NCI-H187 treated with DMSO at 0.1 percent for 48 hours (cell line): Measurements from ENCODE around the gene TAF12.
A peak's percentile ranks its signal among the peaks of the same experiment; 100 is the strongest.
"Not testable (repeated sequence)": the region's sequence is repeated elsewhere in the genome, so short reads cannot be mapped to it uniquely, and the experiment has no call there.

Experiments
- DNase-seq: peaks from one replicate; lab custom pipeline; 2025; lab: John Stamatoyannopoulos, UW

The TAF12 gene

GRCh38 chr1:28581531-28582247 is 61.2 kb downstream of the TAF12 start:
- DNase-seq, result peak; percentile 83

GRCh38 chr1:28580722-28581530 is 61.9 kb downstream of the TAF12 start:
- no peak for DNase-seq

- no peak for DNase-seq
Observed at GRCh38 chr1:28579401-28579800, 63.5 kb downstream of the TAF12 start.

DNA sequence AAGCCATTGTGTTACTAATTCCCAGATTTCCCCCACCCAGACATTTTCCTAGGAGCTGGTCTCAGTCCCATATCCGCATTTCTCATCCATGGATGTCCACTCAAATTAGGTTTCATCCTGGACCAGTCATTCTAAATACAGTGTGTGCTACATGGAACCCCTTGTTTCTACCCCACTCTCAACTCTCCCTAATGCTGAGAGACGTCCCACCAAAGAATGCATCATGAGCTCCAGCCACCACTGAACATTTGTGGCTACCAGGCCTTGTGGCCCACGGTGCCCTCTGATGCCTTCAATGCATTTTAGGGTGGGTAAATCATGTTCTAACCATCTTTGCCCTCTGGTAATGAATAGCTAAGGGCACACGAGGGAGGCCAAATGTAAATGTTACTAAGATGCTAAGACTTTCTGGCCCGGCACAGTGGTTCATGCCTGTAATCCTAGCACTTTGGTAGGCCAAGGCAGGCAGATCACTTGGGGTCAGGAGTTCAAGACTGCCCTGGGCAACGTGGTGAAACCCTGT is 64.1 kb downstream of the TAF12 start:
- no peak for DNase-seq

DNA sequence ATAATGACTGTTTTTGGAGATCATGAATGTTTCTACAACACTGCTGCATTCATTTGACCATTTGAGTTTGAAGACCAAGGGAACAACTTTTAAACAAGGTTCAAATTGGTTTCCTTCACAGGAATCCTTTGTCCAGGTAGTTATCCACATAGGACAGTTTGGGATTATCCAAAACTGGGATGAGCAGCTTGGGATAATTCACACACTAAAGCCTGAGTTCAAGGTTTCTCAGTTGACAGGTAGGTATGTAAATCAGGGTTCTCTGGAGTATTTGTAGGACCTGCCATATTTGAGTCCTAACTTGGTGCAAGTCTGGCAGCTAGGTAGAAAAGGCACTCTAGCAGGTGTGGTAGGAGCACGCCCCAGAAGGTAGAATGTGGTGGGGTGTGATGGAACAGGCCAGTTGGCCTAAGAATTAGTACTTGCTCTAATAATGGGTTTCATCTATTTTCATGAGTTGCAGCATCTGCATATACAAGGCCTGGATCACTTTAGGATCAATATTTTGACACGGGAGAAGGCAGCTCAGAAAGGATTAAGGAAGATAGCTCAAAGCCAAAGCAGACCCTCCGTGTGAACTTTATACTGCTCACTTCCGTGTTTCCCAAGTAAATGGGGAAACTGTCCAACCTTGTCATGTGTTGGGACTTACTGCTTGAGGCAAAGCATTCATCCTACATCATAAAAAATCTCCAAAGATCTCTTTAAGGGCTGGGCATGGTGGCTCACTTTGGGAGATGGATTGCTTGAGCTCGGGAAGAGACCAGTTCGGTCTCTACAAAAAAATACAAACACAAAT is 64.9 kb downstream of the TAF12 start:
- DNase-seq, result no peak

DNA sequence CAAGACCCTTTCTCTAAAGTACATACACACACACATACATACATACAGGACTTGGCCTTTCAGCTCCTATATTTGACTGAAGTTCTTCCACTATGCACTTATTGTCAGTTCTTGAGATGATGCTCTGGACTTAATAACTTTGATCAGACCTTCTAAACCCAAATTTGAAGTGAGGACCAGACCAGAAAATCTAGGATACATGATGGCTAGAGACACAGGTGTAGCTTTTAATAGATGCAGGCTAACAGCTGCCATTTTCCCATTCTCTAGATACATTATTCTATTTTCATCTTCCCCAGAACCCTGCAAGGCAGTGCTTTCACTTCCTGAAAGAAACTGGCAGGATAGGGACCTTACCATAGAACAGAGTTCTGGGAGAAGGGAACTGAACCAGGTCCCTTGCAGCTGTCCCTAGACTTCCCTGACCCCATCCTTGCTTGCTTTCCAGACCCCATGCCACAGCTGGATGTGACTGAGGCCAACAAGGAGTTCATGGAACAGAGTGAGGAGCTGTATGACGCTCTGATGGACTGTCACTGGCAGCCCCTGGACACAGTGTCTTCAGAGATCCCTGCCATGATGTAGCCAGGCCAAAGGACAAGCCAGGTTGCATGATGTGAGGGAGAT is 65.7 kb downstream of the TAF12 start:
- no peak for DNase-seq

DNA sequence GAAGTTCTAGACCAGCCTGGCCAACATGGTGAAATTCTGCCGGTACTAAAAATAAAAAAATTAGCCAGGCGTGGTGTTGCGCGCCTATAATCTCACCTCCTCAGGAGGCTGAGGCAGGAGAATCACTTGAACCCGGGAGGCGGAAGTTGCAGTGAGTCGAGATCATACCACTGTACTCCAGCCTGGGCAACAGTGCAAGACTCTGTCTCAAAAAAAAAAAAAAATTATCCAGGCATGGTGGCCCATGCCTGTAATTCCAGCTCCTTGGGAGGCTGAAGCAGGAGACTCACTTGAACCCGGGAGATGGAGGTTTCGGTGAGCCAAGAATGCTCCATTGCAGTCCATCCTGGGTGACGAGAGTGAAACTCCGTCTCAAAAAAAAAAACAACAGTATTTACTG is 69.3 kb downstream of the TAF12 start:
- no peak for DNase-seq

DNA sequence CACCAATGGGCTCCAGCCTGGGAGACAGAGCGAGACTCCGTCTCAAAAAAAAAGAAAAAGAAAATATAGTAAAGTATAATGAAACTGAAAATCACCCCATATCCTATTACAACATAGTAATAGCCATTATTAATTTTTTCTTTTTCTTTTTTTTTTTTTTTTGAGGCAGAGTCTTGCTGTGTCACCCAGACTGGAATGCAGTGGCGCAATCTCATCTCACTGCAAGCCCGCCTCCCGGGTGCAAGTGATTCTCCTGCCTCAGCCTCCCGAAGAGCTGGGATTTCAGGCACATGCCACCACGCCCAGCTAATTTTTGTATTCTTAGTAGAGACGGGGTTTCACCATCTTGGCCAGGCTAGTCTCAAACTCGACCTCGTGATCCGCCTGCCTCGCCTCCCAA is 70.0 kb downstream of the TAF12 start:
- not testable (repeated sequence) for DNase-seq

DNA sequence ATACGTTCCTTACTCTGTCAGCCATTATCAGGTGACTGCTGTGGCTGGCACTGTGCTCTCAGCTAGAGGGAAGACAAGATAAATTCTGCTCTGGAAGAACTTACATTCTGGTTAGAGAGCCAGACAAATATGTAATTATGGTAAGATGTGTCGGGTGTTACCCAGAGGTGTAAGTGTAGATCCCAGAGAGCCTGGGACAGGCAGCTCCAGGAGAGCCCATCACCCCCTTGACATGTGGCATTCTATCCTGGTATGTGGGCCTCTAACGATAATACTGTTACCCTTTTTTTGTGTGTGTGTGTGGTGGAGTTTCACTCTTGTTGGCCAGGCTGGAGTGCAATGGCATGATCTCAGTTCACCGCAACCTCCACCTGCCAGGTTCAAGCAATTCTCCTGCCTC is 71.0 kb downstream of the TAF12 start:
- no peak for DNase-seq

DNA sequence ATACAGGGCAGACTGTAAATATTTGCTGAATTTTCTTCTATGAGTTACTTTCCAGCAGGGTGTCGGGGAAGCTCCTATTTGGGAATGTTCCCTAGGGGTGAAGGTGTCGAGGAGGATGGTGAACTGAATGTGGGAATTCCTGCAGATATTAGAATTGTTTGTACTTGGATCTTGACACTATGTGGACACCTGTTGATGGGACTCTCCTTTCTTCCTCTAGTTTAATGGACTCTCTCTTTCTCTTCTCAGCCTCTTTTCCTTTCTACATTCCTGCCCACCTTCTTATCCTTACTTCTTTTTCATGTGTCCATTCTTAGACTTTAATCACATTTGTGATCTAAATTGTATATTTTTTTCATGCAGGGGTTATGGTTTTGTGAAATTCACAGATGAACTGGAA is 75.9 kb downstream of the TAF12 start:
- no peak for DNase-seq

DNA sequence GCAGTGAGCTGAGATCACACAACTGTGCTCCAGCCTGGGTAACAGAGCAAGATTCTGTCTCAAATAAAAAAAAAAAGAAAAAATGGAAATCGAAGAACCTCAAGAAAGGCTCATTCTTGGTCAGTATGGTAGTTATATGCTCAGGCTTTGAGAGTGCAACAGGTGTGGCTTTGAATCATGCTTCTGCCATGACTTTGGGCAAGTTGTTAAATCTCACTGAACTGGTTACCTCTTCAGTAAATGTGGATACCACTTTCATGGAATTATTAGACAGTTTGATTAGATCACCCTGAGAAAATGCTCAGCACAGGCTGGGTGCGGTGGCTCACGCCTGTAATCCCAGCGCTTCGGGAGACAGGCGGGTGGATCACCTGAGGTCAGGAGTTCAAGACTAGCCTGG is 77.1 kb downstream of the TAF12 start:
- no peak for DNase-seq

DNA sequence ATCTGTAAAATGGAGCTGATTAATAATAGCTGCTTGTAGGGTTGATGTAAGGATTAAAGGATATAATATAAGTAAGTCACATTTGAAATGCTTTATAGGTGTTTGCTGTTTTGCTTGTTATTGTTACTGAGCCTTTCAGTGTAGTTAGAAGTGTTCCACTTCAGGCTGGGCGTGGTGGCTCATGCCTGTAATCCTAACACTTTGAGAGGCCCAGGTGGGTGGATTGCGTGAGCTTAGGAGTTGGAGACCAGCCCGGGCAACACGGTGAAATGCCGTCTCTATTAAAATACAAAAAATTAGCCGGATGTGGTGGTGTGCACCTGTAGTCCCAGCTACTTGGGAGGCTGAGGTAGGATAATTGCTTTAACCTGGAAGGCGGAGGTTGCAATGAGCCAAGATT is 77.8 kb downstream of the TAF12 start:
- no peak for DNase-seq

DNA sequence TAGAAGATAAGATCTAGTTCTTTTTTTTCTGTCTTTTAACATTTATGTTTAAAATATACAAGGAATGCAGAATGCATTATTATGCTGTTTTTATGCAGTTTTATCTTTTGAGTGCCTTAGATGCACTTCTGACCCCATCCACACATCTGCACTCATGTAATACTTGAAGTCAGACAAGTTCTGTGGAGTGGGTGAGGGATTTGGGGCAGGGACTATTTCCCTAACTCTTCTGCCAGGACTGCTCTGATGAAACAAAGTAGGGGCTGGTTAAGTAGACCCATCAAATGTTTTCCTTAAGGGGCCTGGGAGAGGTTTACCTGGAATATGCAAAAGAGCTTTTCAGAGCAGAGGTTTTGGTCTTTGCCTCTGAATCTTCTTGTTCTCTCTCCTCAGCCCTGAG is 78.6 kb downstream of the TAF12 start:
- DNase-seq, result no peak

DNA sequence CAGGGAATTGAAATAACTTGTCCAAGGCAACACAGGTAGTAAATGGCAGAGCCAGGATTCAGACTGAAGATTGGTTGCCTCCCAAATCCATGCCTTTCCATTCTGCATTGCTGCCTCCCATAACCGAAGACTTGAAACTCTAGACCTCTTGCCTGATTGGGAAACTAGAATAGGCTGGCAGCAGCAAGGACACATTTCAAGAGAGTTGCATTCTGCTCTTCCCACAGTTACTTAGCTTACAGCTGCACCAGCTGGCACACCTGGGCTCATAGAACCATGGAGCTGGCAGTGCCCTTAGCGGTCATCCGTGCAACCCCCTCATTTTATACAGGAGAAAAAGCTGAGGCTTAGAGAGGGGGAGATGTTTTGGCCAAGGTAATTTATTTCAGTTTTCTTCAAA is 82.0 kb downstream of the TAF12 start:
- peak; percentile 73 for DNase-seq
